ENCODE data around the gene USP19. TPM values are rescaled to one million over a fixed set of nuclear protein-coding genes. Genes with fewer than 3 reads are reported as not detected.

The USP19 gene
- total and polyA plus RNA-seq, 2 of the 4 experiments (the other 2 are of a cell fraction) = 24.7 to 39.7 TPM

DNA sequence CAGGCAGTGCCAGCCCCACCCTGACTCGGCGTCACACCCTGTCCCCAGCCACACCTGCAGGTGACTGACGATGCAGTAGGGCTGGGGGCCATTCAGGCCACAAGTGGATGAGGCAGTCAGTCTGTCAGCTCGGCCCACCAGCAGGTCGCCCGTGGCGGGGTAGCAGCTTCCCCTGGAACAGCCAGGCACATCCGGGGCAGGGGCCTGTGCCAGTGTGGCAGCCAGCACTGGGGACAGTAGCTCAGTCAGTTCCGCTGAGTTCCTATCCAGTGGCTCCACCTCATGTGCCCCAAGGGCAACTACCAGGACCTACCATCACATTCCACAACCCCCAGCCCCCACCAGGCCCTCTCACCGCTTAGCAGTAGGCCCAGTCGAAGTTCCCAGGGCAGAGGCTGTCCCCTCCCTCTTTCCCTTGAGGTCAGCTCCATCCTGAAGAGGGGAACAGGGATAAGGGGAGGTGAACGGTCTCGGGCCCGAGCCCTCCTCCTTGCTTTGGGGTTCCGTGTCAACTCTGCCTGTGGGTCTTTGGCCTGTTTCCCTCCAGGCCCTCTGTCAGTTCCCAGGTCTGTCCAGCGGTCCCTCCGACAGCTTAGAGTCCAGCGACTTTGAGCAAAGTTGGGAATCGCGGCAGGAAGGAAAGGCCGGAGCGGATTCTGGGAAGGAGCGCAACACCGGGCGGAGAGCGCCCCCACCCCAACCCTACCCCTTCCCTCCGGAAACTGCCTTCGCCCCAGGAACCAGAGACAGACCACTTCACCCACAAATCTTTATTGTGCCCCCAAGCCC lies 12.0 kb upstream of the USP19 start, which contains the start of gene LAMB2:
TSS of gene LAMB2 (minus strand) at position 614 of the 789 bp plus-strand sequence. CDS start at position 431, 183 bp downstream.
- DNase-seq (peak; percentile 74), ATAC-seq (ENCODE audit: low read depth) (peak; percentile 83)
- no peaks in the 10 kb centered on the region for H3K27me3 ChIP-seq (ENCODE audit: control insufficient read depth, insufficient read depth, low read length)
- peak within 1 kb of the TSS; percentile 98 for H3K14ac ChIP-seq (replicated peaks; ENCODE audit: low read depth, low read length)
- H3K9me1 ChIP-seq (ENCODE audit: insufficient read depth, low read length) = peaks cover 37% of the 10 kb centered on the region
- peak within 1 kb of the TSS; percentile 88 for H3K4me2 ChIP-seq (ENCODE audit: low read depth, low read length)
- H2AK5ac ChIP-seq (ENCODE audit: low read depth, low read length) = peak within 1 kb of the TSS; percentile 97
- H3K79me1 ChIP-seq (ENCODE audit: low read depth in 1 of 2, low read length in 2 of 2) = peaks cover 18 to 62% of the 10 kb centered on the region in 2 experiments
- peaks cover 12% of the 10 kb centered on the region for H4K20me1 ChIP-seq (ENCODE audit: insufficient read depth, low read length)
- dilution Hi-C loops (cut with HindIII; ENCODE audit: low sequenced_read_pairs, unreplicated experiment) = no loop called here
- peaks cover 37% of the 10 kb centered on the region for H3K36me3 ChIP-seq (ENCODE audit: control insufficient read depth, insufficient read depth, low read length)
- peak; percentile 90; the same call in 1 of the 2 replicates for TF ChIP-seq MAZ (IDR thresholded peaks at IDR 0.05; ENCODE audit: borderline replicate concordance, low read depth, low read length)
- peak; percentile 45; the same call in 1 of the 2 replicates for TF ChIP-seq POLR2A (IDR thresholded peaks at IDR 0.05; ENCODE audit: low read depth, low read length)
- TF ChIP-seq CHD1 (IDR thresholded peaks at IDR 0.05; ENCODE audit: low read depth, low read length) = no peak
- no peak for TF ChIP-seq RFX5 (IDR thresholded peaks at IDR 0.05; ENCODE audit: low read depth, low read length)
- TF ChIP-seq, protein P1, sequence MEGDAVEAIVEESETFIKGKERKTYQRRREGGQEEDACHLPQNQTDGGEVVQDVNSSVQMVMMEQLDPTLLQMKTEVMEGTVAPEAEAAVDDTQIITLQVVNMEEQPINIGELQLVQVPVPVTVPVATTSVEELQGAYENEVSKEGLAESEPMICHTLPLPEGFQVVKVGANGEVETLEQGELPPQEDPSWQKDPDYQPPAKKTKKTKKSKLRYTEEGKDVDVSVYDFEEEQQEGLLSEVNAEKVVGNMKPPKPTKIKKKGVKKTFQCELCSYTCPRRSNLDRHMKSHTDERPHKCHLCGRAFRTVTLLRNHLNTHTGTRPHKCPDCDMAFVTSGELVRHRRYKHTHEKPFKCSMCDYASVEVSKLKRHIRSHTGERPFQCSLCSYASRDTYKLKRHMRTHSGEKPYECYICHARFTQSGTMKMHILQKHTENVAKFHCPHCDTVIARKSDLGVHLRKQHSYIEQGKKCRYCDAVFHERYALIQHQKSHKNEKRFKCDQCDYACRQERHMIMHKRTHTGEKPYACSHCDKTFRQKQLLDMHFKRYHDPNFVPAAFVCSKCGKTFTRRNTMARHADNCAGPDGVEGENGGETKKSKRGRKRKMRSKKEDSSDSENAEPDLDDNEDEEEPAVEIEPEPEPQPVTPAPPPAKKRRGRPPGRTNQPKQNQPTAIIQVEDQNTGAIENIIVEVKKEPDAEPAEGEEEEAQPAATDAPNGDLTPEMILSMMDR (conservative IDR thresholded peaks at IDR 0.05; ENCODE audit: low read depth, low read length) = no peak
- TF ChIP-seq CEBPB (IDR thresholded peaks at IDR 0.05; ENCODE audit: low read depth, low read length) = no peak
- no peak for TF ChIP-seq MXI1 (IDR thresholded peaks at IDR 0.05; ENCODE audit: borderline replicate concordance, low read depth, low read length)
- no peak for TF ChIP-seq BHLHE40 (IDR thresholded peaks at IDR 0.05; ENCODE audit: low read depth, low read length)
- no peak for TF ChIP-seq RCOR1 (IDR thresholded peaks at IDR 0.05; ENCODE audit: insufficient replicate concordance, low read length)
- H2BK5ac ChIP-seq (ENCODE audit: low read depth, low read length, poor library complexity, severe bottlenecking) = peak within 1 kb of the TSS; percentile 97
- H3K9ac ChIP-seq (ENCODE audit: low read depth, low read length) = peak within 1 kb of the TSS; percentile 97
- peak within 1 kb of the TSS; percentile 67; the same call in 2 of the 3 replicates for H2BK15ac ChIP-seq (ENCODE audit: low read depth, low read length)
- H4K91ac ChIP-seq (ENCODE audit: insufficient read depth, low read depth, low read length) = peak within 1 kb of the TSS; percentile 99
- H3K9me3 ChIP-seq (ENCODE audit: control insufficient read depth, insufficient read depth, low read length) = no peaks in the 10 kb centered on the region
- ChIA-PET POLR2A (ENCODE audit: unreplicated experiment) (interaction anchor here (0.5 to 1.2 kb wide), 5 partner anchors 12 to 229 kb away, joined by 3 to 7 read pairs (median 3); partner anchors contain the start of gene USP19), CTCF (no interaction called here)
- peak within 1 kb of the TSS; percentile 99 for H3K27ac ChIP-seq (ENCODE audit: insufficient read depth, low read length)
- H3K4ac ChIP-seq (ENCODE audit: low read depth, low read length) = peak within 1 kb of the TSS; percentile 98
- peak within 1 kb of the TSS; percentile 70 for H2BK120ac ChIP-seq (ENCODE audit: low read depth, low read length)
- peak within 1 kb of the TSS; percentile 99 for H2AK9ac ChIP-seq (replicated peaks; ENCODE audit: low read depth, low read length, poor library complexity)
- H3K4me1 ChIP-seq (ENCODE audit: control insufficient read depth, insufficient read depth, low read length) = peaks cover 9% of the 10 kb centered on the region
- H3K4me3 ChIP-seq (ENCODE audit: insufficient read depth, low read depth, low read length) = peak within 1 kb of the TSS; percentile 68
- peak within 1 kb of the TSS; percentile 94 for H3K56ac ChIP-seq (ENCODE audit: extremely low read depth, insufficient read depth, low read length)
- peak within 1 kb of the TSS; percentile 97 for H2AFZ ChIP-seq (replicated peaks; ENCODE audit: low read length, poor library complexity)
- in situ Hi-C loops (cut with MboI; ENCODE audit: low sequenced_read_pairs) = no loop called here
- H4K8ac ChIP-seq (ENCODE audit: low read depth in 2 of 2, low read length in 2 of 2) = peak within 1 kb of the TSS; percentile 83 to 97
- peak within 1 kb of the TSS; percentile 97 for H3K18ac ChIP-seq (ENCODE audit: low read depth, low read length)
- intact Hi-C loops (cut with micrococcal nuclease) = loop anchor here (2.0 kb wide), 1 partner anchor 144 kb away; the partner anchor contains the start of gene C3orf62
- peak within 1 kb of the TSS; percentile 88 for H3K23ac ChIP-seq (ENCODE audit: low read depth, low read length)
- WGBS, 2 experiments (ENCODE audit: extremely low coverage in 2 of 2, insufficient read length in 1 of 2) = 1% methylated on average over 12 of the region's 28 CpGs; no CpG with 5 or more reads in 1 of the 2 experiments
- H4K5ac ChIP-seq (ENCODE audit: low read depth, low read length) = peak within 1 kb of the TSS; percentile 98
- peak within 1 kb of the TSS; percentile 65 for H2BK20ac ChIP-seq (ENCODE audit: low read depth, low read length)
- TSS peak; percentile 97 for BruUV-seq (replicated peaks)

Measured in IMR-90 (cell line).